IMR-90 (cell line): ENCODE results near the gene TLR9. TPM values are rescaled to one million over a fixed set of nuclear protein-coding genes. Genes with fewer than 3 reads are reported as not detected.

Experiments
- ATAC-seq: fragments of 200-7000 bp; cut with Tn5 transposase; 2 replicates; pipeline ENCODE4 v1.9.1; 2020; ENCODE audit warnings: low read depth, mild to moderate bottlenecking, moderate library complexity
- BruUV-seq: library from RNA; stranded (reverse); fragments of 400-500 nt; replicated peaks from 2 replicates; lab custom pipeline; 2021; lab: Mats Ljungman, UMichigan
- CTCF ChIA-PET: fragments of 300-600 bp; formaldehyde crosslinking; extraction: SDS; loops from one replicate; lab custom pipeline; 2021; ENCODE audit warnings: antibody characterized with exemption; lab: Yijun Ruan, JAX
- POLR2A ChIA-PET: fragments of 300-600 bp; sonication (Branson Sonifier 250); formaldehyde crosslinking; loops from one replicate; lab custom pipeline; 2022; ENCODE audit warnings: antibody characterized with exemption; ENCODE audit not compliant: unreplicated experiment; lab: Charles Lee
- DNase-seq: peaks from one replicate; pipeline ENCODE4 v3.0.0; 2013
- H2AFZ ChIP-seq: replicated peaks from 2 replicates; pipeline ENCODE3; 2013; ENCODE audit warnings: low read length, mild to moderate bottlenecking; ENCODE audit not compliant: poor library complexity
- H2AK5ac ChIP-seq: 2 replicates; pipeline ENCODE4 v1.6.1; 2013; ENCODE audit warnings: low read depth, low read length, inconsistent platforms
- H2AK9ac ChIP-seq: replicated peaks from 2 replicates; pipeline ENCODE3; 2013; ENCODE audit warnings: mild to moderate bottlenecking, low read depth, low read length, moderate library complexity; ENCODE audit not compliant: poor library complexity
- H2BK120ac ChIP-seq: 2 replicates; pipeline ENCODE4 v1.6.1; 2013; ENCODE audit warnings: low read depth, low read length, inconsistent platforms
- H2BK15ac ChIP-seq: 3 replicates; pipeline ENCODE4 v1.6.1; 2013; ENCODE audit warnings: low read depth, low read length, inconsistent platforms
- H2BK20ac ChIP-seq: 2 replicates; pipeline ENCODE4 v1.6.1; 2013; ENCODE audit warnings: low read depth, mild to moderate bottlenecking, inconsistent platforms, low read length, moderate library complexity
- H2BK5ac ChIP-seq: 2 replicates; pipeline ENCODE4 v1.6.1; 2013; ENCODE audit warnings: mild to moderate bottlenecking, low read depth, low read length, inconsistent platforms; ENCODE audit not compliant: poor library complexity, severe bottlenecking
- H3K14ac ChIP-seq: replicated peaks from 2 replicates; pipeline ENCODE4 v1.6.1; 2013; ENCODE audit warnings: low read depth, low read length, inconsistent platforms
- H3K18ac ChIP-seq: 2 replicates; pipeline ENCODE4 v1.6.1; 2013; ENCODE audit warnings: low read depth, low read length, control low read depth
- H3K23ac ChIP-seq: 2 replicates; pipeline ENCODE4 v1.6.1; 2013; ENCODE audit warnings: low read depth, low read length, inconsistent platforms
- H3K27ac ChIP-seq: 2 replicates; pipeline ENCODE4 v1.5.1; 2013; ENCODE audit warnings: mild to moderate bottlenecking, control low read depth, low read length; ENCODE audit not compliant: insufficient read depth
- H3K27me3 ChIP-seq: 2 replicates; pipeline ENCODE4 v1.6.1; 2013; ENCODE audit warnings: low read length; ENCODE audit not compliant: control insufficient read depth, insufficient read depth
- H3K36me3 ChIP-seq: 2 replicates; pipeline ENCODE4 v1.6.1; 2013; ENCODE audit warnings: low read length, mixed read lengths; ENCODE audit not compliant: control insufficient read depth, insufficient read depth
- H3K4ac ChIP-seq: 2 replicates; pipeline ENCODE4 v1.6.1; 2013; ENCODE audit warnings: low read depth, low read length, inconsistent platforms
- H3K4me1 ChIP-seq: 2 replicates; pipeline ENCODE4 v1.6.1; 2013; ENCODE audit warnings: low read length, mixed read lengths; ENCODE audit not compliant: control insufficient read depth, insufficient read depth
- H3K4me2 ChIP-seq: 2 replicates; pipeline ENCODE4 v1.6.1; 2013; ENCODE audit warnings: low read depth, mild to moderate bottlenecking, control low read depth, low read length, moderate library complexity
- H3K4me3 ChIP-seq: 2 replicates; pipeline ENCODE4 v1.5.1; 2013; ENCODE audit warnings: low read depth, mild to moderate bottlenecking, control low read depth, low read length, moderate library complexity; ENCODE audit not compliant: insufficient read depth
- H3K56ac ChIP-seq: 2 replicates; pipeline ENCODE4 v1.6.1; 2013; ENCODE audit warnings: low read length, inconsistent platforms; ENCODE audit not compliant: insufficient read depth; ENCODE audit errors: extremely low read depth
- H3K79me1 ChIP-seq, 2 experiments: 2 replicates each; pipeline ENCODE4 v1.6.1; 2013; ENCODE audit warnings: low read length in 2 of 2, inconsistent platforms in 1 of 2, low read depth in 1 of 2
- H3K9ac ChIP-seq: 2 replicates; pipeline ENCODE4 v1.6.1; 2013; ENCODE audit warnings: low read depth, low read length, control low read depth
- H3K9me1 ChIP-seq: 2 replicates; pipeline ENCODE4 v1.6.1; 2013; ENCODE audit warnings: low read length, inconsistent platforms; ENCODE audit not compliant: insufficient read depth
- H3K9me3 ChIP-seq: 2 replicates; pipeline ENCODE4 v1.6.1; 2013; ENCODE audit warnings: low read length; ENCODE audit not compliant: control insufficient read depth, insufficient read depth
- H4K20me1 ChIP-seq: 2 replicates; pipeline ENCODE4 v1.6.1; 2013; ENCODE audit warnings: low read length, inconsistent platforms; ENCODE audit not compliant: insufficient read depth
- H4K5ac ChIP-seq: 2 replicates; pipeline ENCODE4 v1.6.1; 2013; ENCODE audit warnings: mild to moderate bottlenecking, low read depth, low read length, control low read depth
- H4K8ac ChIP-seq, 2 experiments: 2 replicates each; pipeline ENCODE4 v1.6.1; 2013; ENCODE audit warnings: low read depth in 2 of 2, low read length in 2 of 2, control low read depth in 1 of 2, inconsistent platforms in 1 of 2
- H4K91ac ChIP-seq: 2 replicates; pipeline ENCODE4 v1.6.1; 2013; ENCODE audit warnings: low read depth, low read length, inconsistent platforms; ENCODE audit not compliant: insufficient read depth
- BHLHE40 ChIP-seq: fragments of 150-350 bp; IDR thresholded peaks from 2 replicates; pipeline ENCODE4 v1.6.1; 2016; ENCODE audit warnings: mild to moderate bottlenecking, low read depth, low read length
- CHD1 ChIP-seq: IDR thresholded peaks from 2 replicates; pipeline ENCODE4 v1.6.1; 2012; ENCODE audit warnings: low read depth, low read length, improper control_type of control experiment
- FOS ChIP-seq: fragments of 150-350 bp; IDR thresholded peaks from 2 replicates; pipeline ENCODE4 v1.6.1; 2016; ENCODE audit warnings: low read depth, low read length
- MAFK ChIP-seq: IDR thresholded peaks from 2 replicates; pipeline ENCODE4 v1.6.1; 2012; ENCODE audit warnings: low read depth, low read length, improper control_type of control experiment
- POLR2A ChIP-seq: IDR thresholded peaks from 2 replicates; pipeline ENCODE4 v1.6.1; 2012; ENCODE audit warnings: mild to moderate bottlenecking, low read depth, low read length
- RFX5 ChIP-seq: IDR thresholded peaks from 2 replicates; pipeline ENCODE4 v1.8.0; 2012; ENCODE audit warnings: low read depth, mild to moderate bottlenecking, low read length, moderate library complexity
- WGBS, 2 experiments: methylation state at CpG; one replicate each; pipeline versions ENCODE4 v1.1.5 to v1.1.7; 2013; ENCODE audit warnings: missing lambda C conversion rate in 2 of 2; ENCODE audit not compliant: insufficient read length in 1 of 2; ENCODE audit errors: extremely low coverage in 2 of 2; 5-methylcytosine and 5-hydroxymethylcytosine counted together
- dilution Hi-C: fragments of 300-500 bp; cut with HindIII; formaldehyde crosslinking; loops from one replicate; pipeline ENCODE4 v1.14.3; 2018; ENCODE audit warnings: low sequenced_read_pairs; ENCODE audit not compliant: unreplicated experiment
- in situ Hi-C: fragments of 300-500 bp; cut with MboI; formaldehyde crosslinking; loops from 3 replicates; pipeline ENCODE4 v1.14.3; 2019; ENCODE audit warnings: low sequenced_read_pairs, inconsistent platforms, mixed read lengths
- intact Hi-C: fragments of 100-400 bp; cut with micrococcal nuclease; formaldehyde crosslinking; loops from 2 replicates; pipeline ENCODE4 v1.10.0; 2022
- polyA plus RNA-seq, 3 experiments: library from polyadenylated mRNA; depleted of rRNA; stranded (reverse); fragments of >200 nt; gene quantifications; 2 replicates each; pipeline ENCODE4 v1.2.3, GENCODE V29; 2012; ENCODE audit warnings: low replicate concordance in 1 of 3
- total RNA-seq: library from RNA; depleted of rRNA; stranded (reverse); fragments of >200 nt; gene quantifications from 2 replicates; pipeline ENCODE4 v1.2.3, GENCODE V29; 2012

TLR9 gene
- total and polyA plus RNA-seq, 2 of the 4 experiments (the other 2 are of a cell fraction) = not detected

GRCh38 chr3:52230889-52231499, 5.5 kb upstream of the TLR9 start:
- ChIA-PET CTCF (interaction anchor here (0.6 to 0.7 kb wide), 2 partner anchors 109 to 216 kb away, joined by 3 to 4 read pairs; no protein-coding TSS in a partner anchor), POLR2A (no interaction called here)
- Histone ChIP-seq H2AK9ac (no peak overlapping the region), H2AFZ (no peak overlapping the region), H2BK15ac (no peak overlapping the region), H3K4ac (no peak overlapping the region), H3K36me3 (peaks cover 63% of the 10 kb centered on the region), H3K4me3 (no peak overlapping the region), H3K9ac (no peak overlapping the region), H3K9me1 (peaks cover 5% of the 10 kb centered on the region), H2BK120ac (no peak overlapping the region), H4K91ac (no peak overlapping the region), H3K27me3 (no peaks in the 10 kb centered on the region), H4K20me1 (peaks cover 41% of the 10 kb centered on the region), H3K18ac (no peak overlapping the region), H3K79me1 (peaks cover 10 to 42% of the 10 kb centered on the region in 2 experiments), H3K56ac (no peak overlapping the region), H3K4me1 (0 out of 2 replicates have a peak, but pooled peaks cover 2% of the 10 kb centered on the region), H3K27ac (no peak overlapping the region), H4K8ac (no peak overlapping the region), H3K23ac (no peak overlapping the region), H2BK20ac (no peak overlapping the region), H2AK5ac (no peak overlapping the region), H3K14ac (no peak overlapping the region), H3K4me2 (no peak overlapping the region), H3K9me3 (no peaks in the 10 kb centered on the region), H4K5ac (no peak overlapping the region), H2BK5ac (no peak overlapping the region)
- dilution Hi-C loops = no loop called here
- no peak for TF ChIP-seq CHD1
- TF ChIP-seq FOS = no peak
- no peak for TF ChIP-seq MAFK
- no peak for TF ChIP-seq POLR2A
- TF ChIP-seq RFX5 = no peak
- no peak for TF ChIP-seq BHLHE40
- WGBS, 2 experiments = 95% methylated on average over 4 of the region's 16 CpGs; no CpG with 5 or more reads in 1 of the 2 experiments
- DNase-seq (no peak), ATAC-seq (no peak)
- no TSS peak for BruUV-seq
- in situ Hi-C loops = loop anchor here (5.0 kb wide), 1 partner anchor 111 kb away; no protein-coding TSS in a partner anchor
- intact Hi-C loops = loop anchor here (1.0 kb wide), 1 partner anchor 108 kb away; no protein-coding TSS in a partner anchor
